GM10266 (cell line): Measurements from ENCODE around the gene SLC7A10.

Source experiments
- DNase-seq: peaks from one replicate; pipeline ENCODE4 v3.0.0; 2012; ENCODE audit errors: extremely low spot score
- TF ChIP-seq, protein P1 (sequence below): IDR thresholded peaks from 2 replicates; pipeline ENCODE4 v1.5.1; 2012; ENCODE audit warnings: mild to moderate bottlenecking, low read depth; ENCODE audit not compliant: control insufficient read depth, insufficient read depth; ENCODE audit errors: missing control alignments

SLC7A10 gene

DNA sequence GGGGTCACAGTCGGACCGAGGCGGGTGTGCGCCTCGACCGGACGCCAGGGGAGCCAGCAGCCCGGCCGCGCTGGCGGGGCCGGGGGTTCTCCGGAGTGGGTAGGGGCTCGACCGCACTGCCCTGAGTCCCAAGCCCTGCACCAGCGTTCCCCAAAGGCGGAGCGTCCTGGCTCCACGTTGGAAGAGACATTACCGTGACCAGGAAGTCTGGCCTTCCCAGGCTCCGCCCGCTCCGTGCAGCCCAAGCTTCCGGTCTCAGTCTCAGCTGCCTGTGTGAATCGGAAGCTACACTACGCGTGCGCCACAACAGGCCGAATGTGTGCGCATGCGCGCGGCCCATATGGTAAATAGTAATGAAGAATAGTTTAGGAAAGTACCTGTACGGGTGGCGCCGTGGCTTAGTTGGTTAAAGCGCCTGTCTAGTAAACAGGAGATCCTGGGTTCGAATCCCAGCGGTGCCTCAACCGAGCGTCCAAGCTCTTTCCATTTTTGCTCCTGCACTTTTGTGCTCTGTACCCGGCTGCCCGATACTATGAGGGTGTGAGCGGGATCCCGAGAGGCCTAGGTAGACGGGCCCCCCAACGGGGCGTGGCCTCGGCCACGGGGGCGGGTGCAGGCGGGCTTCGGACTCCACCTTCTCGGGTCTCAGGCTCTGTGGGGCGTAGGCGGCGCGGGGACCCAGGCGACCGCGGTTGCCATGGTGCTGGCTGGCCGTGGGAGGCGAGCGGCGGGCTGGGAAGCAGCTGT, 48.8 kb downstream of the SLC7A10 start:
- peak; percentile 97 for DNase-seq
- TF ChIP-seq, protein P1, sequence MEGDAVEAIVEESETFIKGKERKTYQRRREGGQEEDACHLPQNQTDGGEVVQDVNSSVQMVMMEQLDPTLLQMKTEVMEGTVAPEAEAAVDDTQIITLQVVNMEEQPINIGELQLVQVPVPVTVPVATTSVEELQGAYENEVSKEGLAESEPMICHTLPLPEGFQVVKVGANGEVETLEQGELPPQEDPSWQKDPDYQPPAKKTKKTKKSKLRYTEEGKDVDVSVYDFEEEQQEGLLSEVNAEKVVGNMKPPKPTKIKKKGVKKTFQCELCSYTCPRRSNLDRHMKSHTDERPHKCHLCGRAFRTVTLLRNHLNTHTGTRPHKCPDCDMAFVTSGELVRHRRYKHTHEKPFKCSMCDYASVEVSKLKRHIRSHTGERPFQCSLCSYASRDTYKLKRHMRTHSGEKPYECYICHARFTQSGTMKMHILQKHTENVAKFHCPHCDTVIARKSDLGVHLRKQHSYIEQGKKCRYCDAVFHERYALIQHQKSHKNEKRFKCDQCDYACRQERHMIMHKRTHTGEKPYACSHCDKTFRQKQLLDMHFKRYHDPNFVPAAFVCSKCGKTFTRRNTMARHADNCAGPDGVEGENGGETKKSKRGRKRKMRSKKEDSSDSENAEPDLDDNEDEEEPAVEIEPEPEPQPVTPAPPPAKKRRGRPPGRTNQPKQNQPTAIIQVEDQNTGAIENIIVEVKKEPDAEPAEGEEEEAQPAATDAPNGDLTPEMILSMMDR = no peak

DNA sequence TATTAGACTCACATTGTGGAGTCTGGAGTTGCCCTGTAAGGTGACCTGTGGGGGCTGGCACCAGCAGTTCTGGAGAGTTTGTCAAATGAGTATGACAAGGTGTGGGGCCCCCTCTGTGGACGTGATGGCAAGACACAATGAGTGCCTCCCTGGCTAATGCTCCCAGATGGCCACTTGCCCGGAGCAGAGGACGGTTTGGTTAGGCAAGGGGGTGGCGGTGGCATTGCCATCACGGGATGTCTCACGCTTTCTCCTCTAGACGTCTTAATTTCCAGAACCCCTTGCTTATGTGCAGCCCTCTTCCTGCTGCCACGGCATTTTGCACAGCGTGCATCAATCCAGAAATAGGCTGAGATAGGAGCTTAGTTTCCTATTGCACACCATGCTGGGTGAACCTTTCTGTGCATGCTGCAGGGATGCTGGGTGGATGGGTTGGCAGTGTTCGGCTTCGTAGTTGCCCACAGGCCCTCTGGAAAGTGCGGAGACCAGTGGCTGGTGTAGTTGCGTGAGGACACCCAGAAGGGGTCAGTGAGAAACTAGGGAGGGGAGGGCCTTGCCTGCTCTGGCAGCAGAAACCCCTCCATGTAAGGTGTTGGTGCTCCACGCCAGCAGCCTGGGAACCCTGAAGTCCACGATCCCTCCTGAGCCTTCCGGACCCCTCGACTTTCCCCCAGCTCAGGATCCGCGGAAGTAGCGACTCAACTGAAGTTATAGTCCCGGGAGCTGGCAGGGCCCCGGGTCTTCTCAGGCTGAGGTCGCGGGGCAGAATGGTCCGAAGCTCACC, 49.6 kb downstream of the SLC7A10 start:
- TF ChIP-seq, protein P1 = peak; percentile 0
- DNase-seq = no peak

- DNase-seq = no peak
- TF ChIP-seq, protein P1 = no peak
These were observed 50.4 kb downstream of the SLC7A10 start for GRCh38 chr19:33175156-33175782.

- TF ChIP-seq, protein P1 = no peak
- no peak for DNase-seq
These were observed 51.5 kb downstream of the SLC7A10 start for GRCh38 chr19:33174186-33174585.

DNA sequence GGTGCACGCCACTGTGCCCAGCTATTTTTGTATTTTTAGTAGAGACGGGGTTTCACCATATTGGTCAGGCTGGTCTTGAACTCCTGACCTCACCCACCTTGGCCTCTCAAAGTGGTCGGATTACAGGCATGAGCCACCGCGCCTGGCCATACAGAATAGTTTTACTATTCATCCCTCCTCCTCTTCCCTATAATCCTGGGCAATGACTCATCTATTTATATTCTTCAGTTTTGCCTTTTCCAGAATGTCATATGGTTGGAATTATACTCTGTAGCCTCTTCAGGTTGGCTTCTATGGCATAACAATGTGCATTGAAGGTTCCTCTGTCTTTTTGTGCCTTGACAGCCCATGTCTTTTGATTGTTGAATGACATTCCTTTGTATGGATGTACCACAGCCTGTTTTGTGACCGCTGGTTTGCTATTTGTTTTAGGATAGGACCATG, 53.7 kb downstream of the SLC7A10 start:
- no peak for DNase-seq
- TF ChIP-seq, protein P1 = no peak

GRCh38 chr19:33171222-33171795, 54.3 kb downstream of the SLC7A10 start:
- TF ChIP-seq, protein P1 = no peak
- no peak for DNase-seq
